Gastroesophageal sphincter (tissue), 3 donors: ENCODE measurements around the gene YTHDF2.

Experiments
- CTCF ChIP-seq, 4 experiments: fragments of 200-600 bp in 2 of 4; fragments of 450-650 bp in 2 of 4; sonication (generic) in 1 of 4; IDR thresholded peaks; one replicate each; pipeline ENCODE4 v1.5.1; 2017 to 2019; ENCODE audit warnings: antibody characterized with exemption in 4 of 4, mild to moderate bottlenecking in 2 of 4, moderate library complexity in 2 of 4
- EP300 ChIP-seq: sonication (generic); formaldehyde crosslinking; IDR thresholded peaks from one replicate; pipeline ENCODE4 v1.6.1; 2017; ENCODE audit warnings: antibody characterized with exemption, mild to moderate bottlenecking
- POLR2A ChIP-seq, 2 donors: fragments of 450-650 bp; IDR thresholded peaks; one replicate each; pipeline ENCODE4 v1.6.1; 2017; ENCODE audit warnings: antibody characterized with exemption in 2 of 2, mild to moderate bottlenecking in 2 of 2, moderate library complexity in 1 of 2
- POLR2AphosphoS5 ChIP-seq: sonication (generic); formaldehyde crosslinking; IDR thresholded peaks from one replicate; pipeline ENCODE4 v1.6.1; 2017; ENCODE audit warnings: antibody characterized with exemption

DNA sequence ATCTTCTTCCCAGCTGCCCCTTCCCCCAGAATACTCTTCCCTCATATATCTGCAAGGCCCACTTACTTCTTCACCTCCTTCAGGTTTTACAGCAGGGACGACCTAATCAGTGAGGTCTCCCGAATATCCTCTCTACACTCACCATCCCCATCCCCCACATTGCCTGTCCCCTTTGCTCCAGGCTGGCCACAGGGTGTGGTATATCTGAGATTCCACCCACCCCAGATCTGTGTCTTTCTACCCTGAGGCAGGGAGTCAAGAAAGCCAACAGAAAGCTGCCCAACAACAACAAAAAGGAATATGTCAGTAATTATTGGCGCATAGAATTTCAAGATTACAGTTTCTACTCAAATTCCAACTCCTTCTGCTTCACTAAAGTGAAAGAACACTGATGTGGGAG lies 45.3 kb downstream of the YTHDF2 start:
- TF ChIP-seq POLR2A (IDR thresholded peaks at IDR 0.05) = no peak
- no peak for TF ChIP-seq CTCF (IDR thresholded peaks at IDR 0.05)
- no peak for TF ChIP-seq EP300
- TF ChIP-seq POLR2AphosphoS5 = no peak
